ENCODE results near the gene G0S2.
"Not testable (repeated sequence)": the region's sequence is repeated elsewhere in the genome, so short reads cannot be mapped to it uniquely, and the experiment has no call there.

G0S2 gene

DNA sequence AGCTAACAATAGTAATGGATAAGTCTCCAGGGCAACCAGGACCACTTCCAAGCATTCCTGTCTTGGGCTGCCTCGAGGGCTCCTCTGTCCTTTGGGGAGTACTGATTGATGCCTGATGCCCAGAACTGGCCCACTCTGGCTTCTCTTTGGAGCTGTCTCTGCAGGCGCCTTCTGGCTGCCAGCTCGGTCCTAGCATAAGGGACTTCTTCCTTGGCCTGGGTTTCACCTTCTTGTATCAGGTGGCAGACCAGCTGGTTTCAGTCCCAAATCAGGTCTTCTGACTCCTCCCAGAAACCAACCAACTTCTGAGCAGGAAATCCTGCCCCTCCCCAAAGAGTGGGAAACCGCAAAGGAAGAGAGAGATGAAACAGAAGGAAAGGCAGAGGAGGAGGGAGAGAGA, 10.6 kb downstream of the G0S2 start:
- DNase-seq = peak; percentile 18

DNA sequence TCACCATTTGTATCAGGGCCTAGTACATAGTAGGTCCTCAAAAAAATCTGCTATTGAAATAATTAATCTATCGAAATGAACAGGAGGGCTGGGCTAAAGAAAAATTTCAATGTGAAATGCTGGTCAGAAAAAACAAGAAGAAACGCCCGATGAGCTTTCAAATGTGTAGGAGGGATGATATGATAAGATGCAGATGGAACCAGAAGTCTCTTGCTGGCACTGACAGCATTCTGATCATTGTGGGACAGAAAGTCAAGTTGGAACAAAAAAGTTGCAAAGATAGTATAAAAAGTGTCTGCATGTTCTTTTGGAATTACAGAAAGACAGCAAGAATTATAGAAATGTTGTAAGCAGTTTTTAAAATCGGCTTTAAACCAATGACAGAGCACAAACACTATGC, 11.1 kb downstream of the G0S2 start:
- no peak for DNase-seq

DNA sequence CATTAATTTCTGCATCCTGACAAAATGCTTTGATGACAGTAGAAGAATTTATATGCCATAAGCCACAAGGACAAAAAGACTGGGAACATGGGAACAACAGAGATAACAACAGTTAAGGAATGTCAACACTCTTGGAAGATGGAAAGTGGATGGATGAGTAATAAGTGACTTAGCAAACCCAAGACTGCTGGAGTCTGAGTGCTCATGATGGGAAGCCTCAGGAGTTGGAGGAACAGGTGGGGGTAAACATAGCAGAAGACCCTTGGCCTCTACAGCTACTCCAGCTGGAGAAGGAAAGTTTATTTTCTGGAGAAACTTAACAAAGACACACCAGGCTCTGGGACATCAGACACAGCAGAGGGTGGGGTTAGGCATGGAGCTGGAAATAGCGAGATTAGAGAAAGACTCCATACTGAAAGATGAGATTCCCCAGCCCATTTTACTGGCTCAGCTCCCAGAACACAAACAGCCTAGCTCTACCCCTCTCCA, 13.6 kb downstream of the G0S2 start:
- no peak for DNase-seq

DNA sequence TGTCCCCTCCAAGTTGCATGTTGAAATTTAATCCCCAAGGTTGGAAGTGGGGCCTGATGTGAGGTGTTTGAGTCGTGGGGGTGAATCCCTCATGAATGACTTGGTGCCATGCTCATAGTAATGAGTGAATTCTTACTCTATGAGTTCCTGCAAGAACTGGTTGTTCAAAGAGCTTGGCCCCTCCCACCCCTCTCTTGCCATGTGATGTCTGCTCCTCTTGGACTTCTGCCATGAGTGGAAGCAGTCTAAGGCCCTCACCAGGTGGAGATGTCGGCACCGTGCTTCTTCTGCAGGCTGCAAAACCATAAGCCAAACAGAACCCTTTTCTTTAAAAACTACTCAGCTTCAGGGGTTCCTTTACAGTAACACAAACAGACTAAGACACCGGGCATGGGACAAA, 14.3 kb downstream of the G0S2 start:
- no peak for DNase-seq

DNA sequence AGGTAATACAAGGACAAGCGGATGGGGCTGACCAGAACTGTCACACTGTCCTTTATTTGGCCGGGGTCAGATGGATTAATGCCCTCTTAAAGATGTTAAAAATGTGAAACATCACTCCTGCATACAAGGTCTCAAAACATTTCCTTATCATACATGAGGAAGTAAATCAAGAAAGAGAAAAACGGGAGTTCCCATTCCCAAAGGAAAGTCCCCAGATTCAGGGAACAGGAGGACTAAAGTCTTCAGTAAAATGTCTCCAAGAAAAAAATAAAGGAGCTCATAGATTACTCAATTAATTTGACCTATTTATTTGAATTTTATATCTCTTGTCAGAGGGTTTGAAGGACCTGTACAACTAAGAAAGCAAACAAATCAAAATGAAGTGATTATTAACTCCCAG, 16.0 kb downstream of the G0S2 start:
- no peak for DNase-seq

DNA sequence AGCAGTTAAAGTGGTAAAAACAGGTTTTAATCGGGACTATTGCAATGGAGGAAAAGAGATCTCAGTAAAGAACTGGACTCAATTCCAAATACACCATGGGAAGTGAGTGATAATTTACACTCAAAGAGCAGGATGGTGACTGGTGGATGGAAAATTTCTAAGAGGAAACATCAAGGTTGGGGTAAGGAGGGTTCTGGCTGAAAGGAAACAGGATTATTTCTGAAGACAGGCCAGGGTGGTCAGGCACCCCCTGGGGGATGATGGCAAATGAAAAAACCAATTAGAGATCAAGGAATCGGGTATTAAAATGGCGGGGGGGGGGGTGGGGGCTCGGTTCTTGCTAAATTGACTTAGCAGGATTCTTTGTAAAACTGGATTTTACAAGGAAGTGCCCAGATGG, 17.1 kb downstream of the G0S2 start:
- no peak for DNase-seq

DNA sequence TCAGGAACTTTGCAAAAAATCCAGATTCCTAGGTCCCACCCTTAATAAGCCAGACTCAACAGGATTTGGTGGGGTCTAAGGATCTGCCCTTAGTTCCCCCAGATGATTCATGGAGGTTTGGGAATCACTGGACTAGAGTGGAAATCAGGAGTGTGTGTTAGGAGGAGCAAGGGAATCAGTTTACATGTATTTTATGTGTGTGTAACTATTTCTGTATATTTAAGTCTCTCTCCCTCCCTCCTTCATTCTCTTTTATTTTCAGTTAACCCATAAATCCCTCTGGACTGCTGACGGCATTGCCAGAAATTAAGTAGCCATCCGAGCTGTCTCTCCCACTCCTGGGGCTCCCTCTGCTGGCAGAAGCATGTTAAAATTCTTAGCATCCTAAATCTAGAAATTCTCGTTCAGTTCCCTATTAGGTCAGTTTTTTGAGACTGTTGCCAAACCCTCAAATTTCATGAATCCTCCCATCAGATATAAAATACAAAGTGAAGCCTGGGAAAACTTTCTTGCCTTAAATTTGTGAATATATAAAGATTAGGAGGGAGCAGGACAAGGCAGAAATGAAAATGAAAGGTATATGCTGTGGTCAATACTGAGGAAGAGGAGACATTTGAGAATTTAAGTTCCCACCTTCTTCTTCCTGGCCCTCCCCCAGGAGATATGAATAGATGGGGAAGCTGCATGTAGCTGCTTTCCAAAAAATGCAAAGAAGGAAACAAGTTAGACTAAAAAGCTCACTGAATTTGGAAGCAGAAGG, 17.7 kb downstream of the G0S2 start:
- peak; percentile 44 for DNase-seq

DNA sequence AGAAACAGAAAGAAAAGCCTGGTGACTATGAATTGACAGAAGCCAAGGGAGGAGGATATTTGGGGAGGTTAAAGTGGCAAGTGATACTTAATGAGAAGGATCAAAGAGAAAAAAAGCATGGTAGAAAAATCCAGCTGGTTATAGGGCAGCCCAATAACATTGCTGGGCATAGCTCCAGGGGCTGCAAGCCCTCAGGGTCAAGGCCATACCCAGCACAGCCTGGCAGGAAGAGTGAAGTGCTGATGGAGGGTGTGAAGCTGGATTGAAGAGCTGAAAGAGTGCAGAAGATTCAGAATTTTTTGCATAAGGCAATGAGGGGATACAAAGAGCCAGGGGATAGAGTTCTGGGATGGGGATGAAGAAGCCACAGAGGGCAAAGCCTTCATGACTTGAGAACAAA, 21.5 kb downstream of the G0S2 start:
- no peak for DNase-seq

DNA sequence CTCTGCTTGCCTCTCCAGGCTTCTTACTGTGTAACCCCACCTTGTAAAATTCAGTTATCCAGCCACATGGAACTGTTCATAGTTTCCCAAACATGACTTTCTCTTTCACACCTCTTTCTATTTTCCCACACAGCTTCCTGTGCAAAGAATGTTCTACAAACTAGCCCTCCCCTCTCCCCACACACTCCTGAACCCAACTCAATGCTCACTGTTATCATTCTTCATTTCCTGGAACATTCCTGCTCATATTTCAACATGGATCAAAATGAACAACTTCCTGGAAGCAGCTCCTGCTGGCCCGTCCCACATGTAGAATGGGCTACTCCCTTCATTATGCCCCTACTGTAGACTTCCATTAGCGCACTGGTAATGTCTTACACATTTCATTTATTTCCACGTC, 21.9 kb downstream of the G0S2 start:
- no peak for DNase-seq

DNA sequence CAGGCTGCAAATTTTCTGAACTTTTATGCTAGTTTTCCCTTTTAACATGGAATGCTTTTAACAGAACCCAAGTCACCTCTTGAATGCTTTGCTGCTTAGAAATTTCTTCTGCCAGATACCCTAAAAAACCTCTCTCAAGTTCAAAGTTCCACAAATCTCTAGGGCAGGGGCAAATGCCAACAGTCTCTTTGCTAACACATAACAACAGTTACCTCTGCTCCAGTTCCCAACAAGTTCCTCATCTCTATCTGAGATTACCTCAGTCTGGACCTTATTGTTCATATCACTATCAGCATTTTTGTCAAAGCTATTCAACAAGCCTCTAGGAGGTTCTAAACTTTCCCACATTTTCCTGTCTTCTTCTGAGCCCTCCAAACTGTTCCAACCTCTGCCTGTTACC, 25.5 kb downstream of the G0S2 start:
- not testable (repeated sequence) for DNase-seq

DNA sequence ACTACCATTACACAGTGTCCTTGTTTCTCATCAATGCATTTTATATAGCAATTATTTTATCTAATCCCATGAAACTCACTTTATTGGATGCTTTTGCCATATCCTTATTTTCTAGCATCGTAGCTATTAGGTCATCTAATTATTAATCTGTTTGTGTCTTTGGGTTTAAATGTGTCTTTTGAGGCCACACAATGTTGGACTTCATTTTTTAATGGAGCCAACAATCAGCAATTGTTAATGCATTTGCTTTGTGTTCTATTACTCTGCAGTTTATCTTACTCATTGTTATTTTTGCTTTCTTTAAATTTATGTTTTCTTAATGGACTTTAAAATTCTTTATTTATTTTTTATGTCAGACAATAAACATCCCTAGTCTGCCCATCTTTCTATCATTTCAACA, 27.6 kb downstream of the G0S2 start:
- no peak for DNase-seq

DNA sequence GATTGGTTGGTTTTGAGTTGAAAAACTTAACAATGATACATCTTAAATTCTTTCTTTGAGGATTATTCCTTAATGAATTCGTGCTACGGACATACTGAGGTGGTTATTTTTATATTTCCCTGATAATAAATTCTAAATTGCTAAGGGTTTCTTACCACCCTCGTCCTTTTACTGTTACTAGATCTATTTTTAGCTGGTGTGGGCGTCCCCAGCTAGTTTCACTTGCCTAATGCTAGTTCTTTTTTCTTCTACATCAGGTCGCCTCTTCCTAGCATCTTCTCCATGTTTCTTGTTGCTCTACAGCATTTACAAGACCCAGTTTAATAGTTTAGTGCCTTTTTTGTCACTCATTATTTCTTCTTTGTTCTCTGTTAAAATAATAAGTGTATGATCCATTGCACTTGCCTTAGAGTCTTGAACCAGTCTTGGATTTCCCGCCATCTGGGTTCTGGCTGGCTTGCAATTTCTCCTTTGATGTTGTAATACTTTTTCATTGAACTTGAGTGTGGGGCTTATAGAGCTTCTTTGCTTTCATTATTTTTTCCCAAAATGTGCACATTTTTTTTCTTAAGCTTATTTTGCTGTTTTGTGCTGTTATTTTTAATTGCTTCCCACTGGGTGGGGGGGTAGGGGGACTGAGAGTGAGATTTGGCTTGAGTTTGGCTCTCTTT, 28.8 kb downstream of the G0S2 start:
- DNase-seq = no peak

DNA sequence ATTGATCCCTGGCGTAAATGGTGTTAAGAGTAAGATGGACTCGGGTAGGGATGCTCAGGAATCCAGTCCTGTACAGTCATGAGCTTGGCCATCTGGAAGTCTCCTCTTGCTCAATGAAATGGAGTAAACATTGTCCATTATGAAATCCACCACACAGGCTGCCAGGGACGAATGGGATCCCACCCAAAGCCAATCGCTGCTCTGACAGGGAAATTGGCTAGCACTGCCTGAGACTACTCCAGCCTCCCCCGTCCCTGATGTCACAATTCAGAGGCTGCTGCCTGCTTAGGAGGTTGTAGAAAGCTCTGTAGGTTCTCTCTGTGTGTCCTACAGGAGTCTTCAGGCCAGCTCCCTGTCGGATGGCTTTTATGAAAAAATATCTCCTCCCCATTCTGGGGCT, 29.4 kb downstream of the G0S2 start, which contains the start of gene HSD11B1:
Gene HSD11B1 (plus strand): TSS at position 263 of the 400 bp plus-strand sequence. CDS start 97 bp downstream, at position 360.
- DNase-seq = no peak

DNA sequence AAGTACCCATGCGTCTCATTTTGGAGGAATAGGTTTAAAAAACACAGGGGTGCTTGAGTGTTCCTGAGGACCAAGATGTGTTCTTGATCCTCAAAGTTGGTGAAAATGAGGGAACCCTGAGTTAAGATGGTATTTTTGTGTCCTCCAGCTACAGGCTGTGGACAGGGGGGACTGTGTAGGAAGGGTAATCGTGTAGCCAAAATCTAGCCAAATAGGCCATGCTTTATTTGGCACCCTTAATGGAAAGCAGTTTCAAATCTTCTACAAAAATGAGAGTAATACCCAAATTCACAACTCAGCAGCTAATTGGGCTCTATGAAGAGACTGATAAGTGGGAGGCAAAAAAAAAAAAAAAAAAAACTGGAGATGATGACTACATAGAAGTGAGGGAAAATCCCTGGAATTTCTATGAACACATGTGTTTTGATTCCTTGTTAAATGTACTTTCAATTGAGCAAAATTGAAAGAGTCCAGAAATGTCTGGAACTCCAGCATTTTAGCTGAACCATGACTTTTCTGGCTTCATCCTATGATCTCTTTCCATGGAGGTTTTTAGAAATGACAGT, 29.9 kb downstream of the G0S2 start:
- no peak for DNase-seq

DNA sequence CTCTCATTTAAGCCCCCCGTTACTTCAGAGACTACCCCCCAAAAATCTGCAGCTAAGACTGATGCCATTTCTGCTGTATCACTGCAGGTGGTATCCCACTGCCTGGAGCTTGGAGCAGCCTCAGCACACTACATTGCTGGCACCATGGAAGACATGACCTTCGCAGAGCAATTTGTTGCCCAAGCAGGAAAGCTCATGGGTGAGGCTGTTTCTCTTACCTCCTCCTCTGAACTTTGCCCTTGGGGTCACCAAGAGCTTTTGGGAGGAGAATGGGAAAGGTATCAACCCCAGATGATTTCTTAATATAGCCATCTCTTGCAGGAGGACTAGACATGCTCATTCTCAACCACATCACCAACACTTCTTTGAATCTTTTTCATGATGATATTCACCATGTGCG, 31.4 kb downstream of the G0S2 start:
- no peak for DNase-seq

DNA sequence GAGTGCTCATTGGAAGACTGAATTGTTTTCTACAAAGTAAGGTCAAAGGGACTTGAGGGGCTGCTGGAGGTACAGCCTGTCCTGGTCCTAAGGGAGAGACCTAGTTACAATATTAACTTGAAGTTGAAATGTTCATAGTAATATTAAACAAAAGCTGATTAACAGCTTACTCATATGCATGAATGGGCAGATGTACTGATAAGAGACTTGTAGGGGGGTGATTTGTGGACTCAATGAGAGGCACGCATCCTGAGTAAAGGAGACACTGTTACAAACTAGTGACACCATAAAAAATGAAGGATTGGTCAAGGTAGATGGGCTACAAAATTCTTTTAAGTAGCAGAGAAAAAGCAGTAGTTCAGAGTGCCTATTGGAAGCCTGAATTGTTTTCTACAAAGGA, 32.1 kb downstream of the G0S2 start:
- no peak for DNase-seq

DNA sequence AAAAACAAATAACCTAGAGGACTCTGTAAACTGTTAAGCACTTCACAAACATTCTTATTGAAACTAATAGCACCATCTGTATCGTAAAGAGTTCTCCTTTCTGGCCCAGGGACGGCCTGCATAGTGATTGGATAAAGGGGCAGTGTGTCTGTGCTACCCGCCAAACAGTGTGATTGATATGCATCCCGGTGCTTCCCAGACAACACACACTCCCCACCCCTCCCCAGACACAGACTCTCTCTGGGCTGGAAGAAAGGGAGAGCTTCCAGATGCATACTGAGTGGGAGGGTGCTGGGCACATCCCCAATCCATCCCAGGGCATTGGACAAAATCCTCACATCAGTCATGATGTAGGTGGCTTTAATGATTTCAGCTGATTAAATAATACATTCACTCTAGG, 33.1 kb downstream of the G0S2 start:
- DNase-seq = no peak

DNA sequence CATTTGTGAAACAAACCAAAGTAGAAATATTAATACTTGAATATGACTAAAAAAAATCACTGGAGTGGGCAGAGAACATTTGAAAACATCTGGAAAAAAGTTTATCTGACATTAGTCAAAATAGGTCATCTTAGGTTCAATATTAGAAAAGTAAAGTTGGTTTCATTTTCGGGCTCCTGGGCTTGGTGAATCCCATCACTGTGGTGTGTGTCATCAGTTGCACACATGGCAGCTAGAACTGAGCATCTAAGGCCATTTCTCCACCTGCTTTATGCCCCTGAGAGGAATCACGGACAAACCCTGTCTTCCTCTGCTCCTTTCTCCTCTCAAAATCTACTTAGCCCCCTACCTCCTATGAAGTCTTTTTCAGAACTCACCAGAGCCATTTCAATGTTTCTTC, 34.9 kb downstream of the G0S2 start:
- DNase-seq = no peak

DNA sequence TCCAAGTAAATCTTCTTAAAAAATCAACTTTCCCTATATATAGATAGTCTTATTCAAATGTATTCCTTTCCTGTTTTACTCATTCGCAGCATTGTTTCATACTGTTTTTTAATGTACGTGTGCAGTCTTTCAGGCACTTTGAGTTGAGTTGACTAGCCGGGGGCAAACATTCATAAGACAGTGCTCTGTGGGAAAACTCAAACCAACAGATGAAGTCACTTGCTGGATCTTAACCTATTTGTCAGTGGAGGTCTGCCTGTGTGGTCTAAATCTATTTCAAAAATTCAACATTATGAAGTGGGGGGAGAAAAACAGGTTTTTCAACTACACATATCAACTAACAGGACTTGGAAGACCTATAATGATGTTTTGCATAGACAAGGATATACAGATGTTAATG, 35.6 kb downstream of the G0S2 start:
- DNase-seq = no peak

DNA sequence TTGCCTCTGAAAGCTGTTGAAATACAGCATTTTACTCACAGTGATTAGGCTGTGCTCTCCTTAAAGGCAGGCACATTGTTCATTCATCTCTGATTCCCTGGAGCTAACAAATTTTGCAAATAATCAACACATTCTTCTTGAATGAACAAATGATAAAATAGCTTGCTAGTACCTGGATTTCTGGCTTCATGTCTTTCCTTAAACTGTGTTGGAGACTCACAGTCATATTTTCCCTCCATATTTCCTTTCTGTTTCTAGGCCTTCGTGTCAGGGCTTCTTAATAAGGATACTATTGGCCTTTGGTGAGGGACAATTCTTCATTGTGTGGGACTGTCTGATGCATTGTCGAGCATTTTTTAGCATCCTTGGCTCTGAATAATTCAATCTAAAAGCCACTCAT, 39.1 kb downstream of the G0S2 start:
- DNase-seq = no peak

DNA sequence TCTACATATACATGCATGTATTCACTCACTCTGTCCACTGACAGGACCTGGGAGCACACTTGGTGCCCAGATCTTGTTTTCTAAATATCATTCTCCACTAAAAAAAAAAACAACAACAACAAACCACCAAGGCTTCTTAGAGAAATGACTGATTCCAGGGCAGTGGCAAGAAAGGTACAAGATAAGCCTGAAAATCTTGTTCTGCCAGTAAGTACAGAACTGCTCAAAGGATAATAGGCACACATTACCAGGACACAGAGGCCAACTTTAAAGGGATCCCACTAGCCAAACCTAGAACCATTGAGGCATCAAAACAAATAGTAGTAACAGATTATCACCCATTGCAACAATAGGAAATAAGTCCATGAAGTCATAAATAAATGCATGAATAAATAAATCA, 40.1 kb downstream of the G0S2 start:
- DNase-seq = no peak

DNA sequence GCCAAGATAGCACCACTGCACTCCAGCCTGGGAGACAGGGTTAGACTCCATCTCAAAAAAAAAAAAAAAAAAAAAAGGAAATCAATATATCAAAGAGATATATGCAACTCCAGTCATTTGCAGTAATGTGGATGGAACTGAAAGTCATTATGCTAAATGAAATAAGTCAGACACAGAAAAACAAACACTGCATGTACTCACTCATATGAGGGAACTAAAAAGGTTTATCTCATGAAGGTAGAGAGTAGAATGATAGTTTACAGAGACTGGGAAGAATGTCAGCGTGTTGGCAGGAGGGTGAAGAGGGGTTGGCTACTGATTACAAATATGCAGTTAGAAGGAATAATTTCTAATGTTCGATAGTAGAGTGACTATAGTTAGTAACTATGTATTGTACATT, 42.6 kb downstream of the G0S2 start:
- DNase-seq = no peak

DNA sequence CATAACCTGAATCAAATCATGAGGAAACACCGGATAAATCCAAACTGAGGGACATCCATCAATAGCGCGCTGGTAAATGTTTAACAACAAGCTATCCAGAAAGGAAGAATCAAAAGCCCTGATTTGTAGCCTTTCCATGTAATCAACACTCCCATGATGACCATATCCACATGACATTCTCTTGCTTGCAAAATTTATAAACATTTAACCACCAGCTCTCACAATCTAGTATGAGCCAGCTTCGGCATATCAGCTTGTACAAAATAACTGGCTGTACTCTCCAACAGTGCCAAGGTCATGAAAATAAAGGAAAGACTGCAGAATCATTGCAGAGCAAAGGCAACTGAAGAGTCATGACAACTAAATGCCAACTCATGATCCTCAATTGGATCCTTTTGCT, 45.1 kb downstream of the G0S2 start:
- DNase-seq = no peak

DNA sequence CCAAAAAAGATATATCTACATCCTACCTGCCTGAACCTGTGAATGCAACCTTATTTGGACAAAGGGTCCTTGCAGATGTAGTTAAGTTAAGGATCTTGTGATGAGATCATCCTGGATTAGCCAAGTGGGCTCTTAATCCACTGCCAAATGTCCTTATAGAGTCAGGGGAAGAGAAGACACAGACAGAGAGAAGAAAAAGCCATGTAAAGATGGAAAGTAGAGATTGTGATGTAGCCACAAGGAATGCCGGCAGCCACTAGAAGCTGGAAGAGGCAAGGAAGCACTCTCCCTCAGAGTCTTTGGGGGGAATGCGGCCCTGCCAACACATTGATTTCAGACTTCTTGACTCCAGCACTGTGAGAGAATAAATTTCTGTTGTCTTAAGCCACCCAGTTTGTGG, 45.6 kb downstream of the G0S2 start:
- no peak for DNase-seq
